ENCODE measurements around the gene TFB1M. TPM values are rescaled to one million over a fixed set of nuclear protein-coding genes. Genes with fewer than 3 reads are reported as not detected.
"Not testable (repeated sequence)": the region's sequence is repeated elsewhere in the genome, so short reads cannot be mapped to it uniquely, and the experiment has no call there.

TFB1M gene
- polyA plus RNA-seq, 2 donors: 10.6 to 13.3 TPM

- H3K9me3 ChIP-seq (ENCODE audit: control insufficient read depth in 2 of 2, insufficient read depth in 1 of 2, low read depth in 1 of 2, low read length in 1 of 2): peaks cover 0 to 2% of the 10 kb centered on the region in 2 donors
- no peaks in the 10 kb centered on the region for H3K36me3 ChIP-seq (ENCODE audit: control insufficient read depth in 2 of 2, insufficient read depth in 2 of 2, low read length in 1 of 2)
- no peaks in the 10 kb centered on the region for H3K27me3 ChIP-seq (ENCODE audit: control insufficient read depth in 1 of 2, insufficient read depth in 2 of 2, low read length in 2 of 2)
- H3K27ac ChIP-seq (ENCODE audit: low read depth in 2 of 2, low read length in 1 of 2): no peak overlapping the region
- H3K4me3 ChIP-seq (ENCODE audit: low read depth in 1 of 2, low read length in 2 of 2): no peak overlapping the region
- 71 to 72% methylated on average over 12 of the region's 12 CpGs for WGBS, 2 donors
- H3K4me1 ChIP-seq (ENCODE audit: control insufficient read depth in 2 of 2, insufficient read depth in 2 of 2, low read length in 1 of 2): peaks cover 2 to 7% of the 10 kb centered on the region in 2 donors
Observed at GRCh38 chr6:155223646-155224451, 90.4 kb downstream of the TFB1M start.

DNA sequence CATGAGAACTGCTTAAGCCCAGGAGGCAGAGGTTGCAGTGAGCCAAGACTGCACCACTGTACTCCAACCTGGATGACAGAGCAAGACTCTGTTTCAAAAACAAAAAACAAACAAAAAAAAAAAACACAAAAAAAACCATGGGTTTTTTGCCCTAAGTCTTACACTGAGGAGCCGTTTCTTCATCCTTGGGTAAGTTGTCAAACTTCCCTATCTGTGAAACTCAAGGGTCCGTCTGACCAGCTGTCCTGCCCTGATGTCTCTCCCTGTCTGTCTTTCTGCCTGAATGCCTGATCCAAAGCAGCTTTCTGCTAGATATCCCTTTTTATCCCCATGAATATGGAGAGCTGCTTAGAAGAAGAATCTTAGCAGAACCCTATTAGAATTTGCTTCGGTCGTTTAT is 91.8 kb downstream of the TFB1M start:
- WGBS, 2 donors: 92 to 95% methylated on average over 4 of the region's 4 CpGs
- H3K4me1 ChIP-seq (ENCODE audit: control insufficient read depth in 2 of 2, insufficient read depth in 2 of 2, low read length in 1 of 2): peaks cover 2 to 7% of the 10 kb centered on the region in 2 donors
- H3K27me3 ChIP-seq (ENCODE audit: control insufficient read depth in 1 of 2, insufficient read depth in 2 of 2, low read length in 2 of 2): no peaks in the 10 kb centered on the region
- peaks cover 0 to 2% of the 10 kb centered on the region in 2 donors for H3K9me3 ChIP-seq (ENCODE audit: control insufficient read depth in 2 of 2, insufficient read depth in 1 of 2, low read depth in 1 of 2, low read length in 1 of 2)
- no peak overlapping the region for H3K4me3 ChIP-seq (ENCODE audit: low read depth in 1 of 2, low read length in 2 of 2)
- no peak overlapping the region for H3K27ac ChIP-seq (ENCODE audit: low read depth in 2 of 2, low read length in 1 of 2)
- no peaks in the 10 kb centered on the region for H3K36me3 ChIP-seq (ENCODE audit: control insufficient read depth in 2 of 2, insufficient read depth in 2 of 2, low read length in 1 of 2)

GRCh38 chr6:155221086-155221485 is 93.2 kb downstream of the TFB1M start:
- Histone ChIP-seq H3K9me3 (ENCODE audit: control insufficient read depth in 2 of 2, insufficient read depth in 1 of 2, low read depth in 1 of 2, low read length in 1 of 2) (no peaks in the 10 kb centered on the region), H3K27me3 (ENCODE audit: control insufficient read depth in 1 of 2, insufficient read depth in 2 of 2, low read length in 2 of 2) (no peaks in the 10 kb centered on the region), H3K4me3 (ENCODE audit: low read depth in 1 of 2, low read length in 2 of 2) (no peak overlapping the region), H3K27ac (ENCODE audit: low read depth in 2 of 2, low read length in 1 of 2) (no peak overlapping the region), H3K36me3 (ENCODE audit: control insufficient read depth in 2 of 2, insufficient read depth in 2 of 2, low read length in 1 of 2) (no peaks in the 10 kb centered on the region), H3K4me1 (ENCODE audit: control insufficient read depth in 2 of 2, insufficient read depth in 2 of 2, low read length in 1 of 2) (peaks cover 2 to 9% of the 10 kb centered on the region in 2 donors)
- WGBS, 2 donors: 82 to 87% methylated on average over 4 of the region's 4 CpGs

DNA sequence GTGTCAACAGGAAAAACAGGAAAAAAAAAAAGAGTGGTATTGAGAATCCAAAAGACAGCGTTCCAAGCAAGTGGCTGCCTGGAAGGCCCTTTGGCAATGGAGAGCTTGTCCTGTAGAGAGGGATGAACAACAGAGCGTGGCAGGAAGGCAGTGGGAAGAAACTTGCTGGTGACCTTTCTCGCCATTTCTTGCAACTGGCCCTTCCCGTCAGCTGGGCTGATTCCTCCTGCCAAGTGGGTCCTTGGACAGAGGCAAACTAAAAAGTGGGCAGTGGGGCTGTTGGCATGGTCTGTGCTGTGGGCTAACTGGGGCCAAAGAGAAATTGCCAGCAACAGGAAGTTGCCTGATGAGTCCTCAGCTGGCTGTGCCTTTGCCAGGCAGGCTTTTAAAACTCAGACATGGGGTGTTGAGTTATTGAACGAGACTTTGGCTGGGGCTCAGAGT is 94.4 kb downstream of the TFB1M start:
- Histone ChIP-seq H3K27me3 (ENCODE audit: control insufficient read depth in 1 of 2, insufficient read depth in 2 of 2, low read length in 2 of 2) (no peaks in the 10 kb centered on the region), H3K27ac (ENCODE audit: low read depth in 2 of 2, low read length in 1 of 2) (peak overlapping the region; percentile 47 to 74), H3K9me3 (ENCODE audit: control insufficient read depth in 2 of 2, insufficient read depth in 1 of 2, low read depth in 1 of 2, low read length in 1 of 2) (no peaks in the 10 kb centered on the region), H3K4me1 (ENCODE audit: control insufficient read depth in 2 of 2, insufficient read depth in 2 of 2, low read length in 1 of 2) (peaks cover 2 to 9% of the 10 kb centered on the region in 2 donors), H3K4me3 (ENCODE audit: low read depth in 1 of 2, low read length in 2 of 2) (no peak overlapping the region), H3K36me3 (ENCODE audit: control insufficient read depth in 2 of 2, insufficient read depth in 2 of 2, low read length in 1 of 2) (no peaks in the 10 kb centered on the region)
- WGBS, 2 donors: 54 to 65% methylated on average over 5 of the region's 5 CpGs

DNA sequence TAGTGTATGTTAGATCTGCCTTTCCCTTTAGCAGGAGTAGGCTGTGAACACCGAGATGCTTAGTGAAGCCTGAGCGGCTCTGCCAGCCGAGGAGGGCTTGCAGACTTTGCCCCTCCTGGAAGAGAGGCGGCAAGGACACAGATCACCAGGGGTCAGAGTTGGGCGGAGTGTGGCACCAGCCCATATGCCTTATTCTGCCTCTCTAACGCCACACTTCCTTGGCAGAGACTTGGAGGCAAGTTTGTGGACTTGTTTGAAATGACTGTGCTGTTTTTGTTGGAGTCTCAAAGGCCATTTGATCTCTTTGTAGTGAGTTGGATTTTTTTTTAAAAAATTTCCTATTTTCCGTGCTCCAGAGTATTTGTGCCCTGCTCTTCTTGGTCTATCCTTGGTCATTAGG is 95.0 kb downstream of the TFB1M start:
- WGBS, 2 donors: 78 to 80% methylated on average over 7 of the region's 7 CpGs
- Histone ChIP-seq H3K27ac (ENCODE audit: low read depth in 2 of 2, low read length in 1 of 2) (peak overlapping the region in 1 of 2 donors; percentile 47), H3K4me1 (ENCODE audit: control insufficient read depth in 2 of 2, insufficient read depth in 2 of 2, low read length in 1 of 2) (peaks cover 2 to 9% of the 10 kb centered on the region in 2 donors)

DNA sequence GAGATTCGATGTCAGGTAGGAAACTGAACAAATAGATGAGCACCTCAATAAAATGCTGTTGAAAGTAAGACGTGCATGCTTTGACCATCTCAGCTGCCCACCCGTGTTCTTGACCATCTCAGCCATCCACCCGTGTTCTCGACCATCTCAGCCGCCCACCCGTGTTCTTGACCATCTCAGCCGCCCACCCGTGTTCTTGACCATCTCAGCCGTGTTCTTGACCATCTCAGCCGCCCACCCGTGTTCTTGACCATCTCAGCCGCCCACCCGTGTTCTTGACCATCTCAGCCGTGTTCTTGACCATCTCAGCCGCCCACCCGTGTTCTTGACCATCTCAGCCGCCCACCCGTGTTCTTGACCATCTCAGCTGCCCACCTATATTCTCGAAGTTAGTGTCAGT is 95.6 kb downstream of the TFB1M start:
- 92% methylated on average over 14 to 20 of the region's 20 CpGs for WGBS, 2 donors
- not testable (repeated sequence) for H3K27me3 ChIP-seq (ENCODE audit: control insufficient read depth in 1 of 2, insufficient read depth in 2 of 2, low read length in 2 of 2); H3K4me3 ChIP-seq (ENCODE audit: low read depth in 1 of 2, low read length in 2 of 2); H3K9me3 ChIP-seq (ENCODE audit: control insufficient read depth in 2 of 2, insufficient read depth in 1 of 2, low read depth in 1 of 2, low read length in 1 of 2); H3K27ac ChIP-seq (ENCODE audit: low read depth in 2 of 2, low read length in 1 of 2); H3K36me3 ChIP-seq (ENCODE audit: control insufficient read depth in 2 of 2, insufficient read depth in 2 of 2, low read length in 1 of 2)
- H3K4me1 ChIP-seq (ENCODE audit: control insufficient read depth in 2 of 2, insufficient read depth in 2 of 2, low read length in 1 of 2): peaks cover 2 to 15% of the 10 kb centered on the region in 2 donors

More for the DNA sequence above, 95.0 kb downstream of the TFB1M start:
- Histone ChIP-seq H3K9me3 (ENCODE audit: control insufficient read depth in 2 of 2, insufficient read depth in 1 of 2, low read depth in 1 of 2, low read length in 1 of 2) (no peaks in the 10 kb centered on the region), H3K36me3 (ENCODE audit: control insufficient read depth in 2 of 2, insufficient read depth in 2 of 2, low read length in 1 of 2) (no peaks in the 10 kb centered on the region), H3K27me3 (ENCODE audit: control insufficient read depth in 1 of 2, insufficient read depth in 2 of 2, low read length in 2 of 2) (no peaks in the 10 kb centered on the region), H3K4me3 (ENCODE audit: low read depth in 1 of 2, low read length in 2 of 2) (no peak overlapping the region)

GRCh38 chr6:155216312-155217046 is 97.8 kb downstream of the TFB1M start:
- Histone ChIP-seq H3K9me3 (ENCODE audit: control insufficient read depth in 2 of 2, insufficient read depth in 1 of 2, low read depth in 1 of 2, low read length in 1 of 2) (no peaks in the 10 kb centered on the region), H3K27ac (ENCODE audit: low read depth in 2 of 2, low read length in 1 of 2) (peak overlapping the region in 1 of 2 donors; percentile 29), H3K4me1 (ENCODE audit: control insufficient read depth in 2 of 2, insufficient read depth in 2 of 2, low read length in 1 of 2) (peaks cover 2 to 21% of the 10 kb centered on the region in 2 donors), H3K4me3 (ENCODE audit: low read depth in 1 of 2, low read length in 2 of 2) (no peak overlapping the region), H3K27me3 (ENCODE audit: control insufficient read depth in 1 of 2, insufficient read depth in 2 of 2, low read length in 2 of 2) (no peaks in the 10 kb centered on the region), H3K36me3 (ENCODE audit: control insufficient read depth in 2 of 2, insufficient read depth in 2 of 2, low read length in 1 of 2) (no peaks in the 10 kb centered on the region)
- WGBS, 2 donors: 37 to 47% methylated on average over 11 of the region's 11 CpGs

- WGBS, 2 donors: 81 to 84% methylated on average over 4 of the region's 4 CpGs
Observed at GRCh38 chr6:155215906-155216305, 98.4 kb downstream of the TFB1M start.

GRCh38 chr6:155213611-155214372 is 100.5 kb downstream of the TFB1M start:
- no peak overlapping the region for H3K4me3 ChIP-seq (ENCODE audit: low read depth in 1 of 2, low read length in 2 of 2)
- H3K9me3 ChIP-seq (ENCODE audit: control insufficient read depth in 2 of 2, insufficient read depth in 1 of 2, low read depth in 1 of 2, low read length in 1 of 2): no peaks in the 10 kb centered on the region
- no peaks in the 10 kb centered on the region for H3K27me3 ChIP-seq (ENCODE audit: control insufficient read depth in 1 of 2, insufficient read depth in 2 of 2, low read length in 2 of 2)
- no peak overlapping the region for H3K27ac ChIP-seq (ENCODE audit: low read depth in 2 of 2, low read length in 1 of 2)
- no peaks in the 10 kb centered on the region for H3K36me3 ChIP-seq (ENCODE audit: control insufficient read depth in 2 of 2, insufficient read depth in 2 of 2, low read length in 1 of 2)
- WGBS, 2 donors: 72 to 77% methylated on average over 22 to 23 of the region's 23 CpGs
- H3K4me1 ChIP-seq (ENCODE audit: control insufficient read depth in 2 of 2, insufficient read depth in 2 of 2, low read length in 1 of 2): peaks cover 0 to 14% of the 10 kb centered on the region in 2 donors

More at GRCh38 chr6:155215906-155216305, 98.4 kb downstream of the TFB1M start:
- H3K27ac ChIP-seq (ENCODE audit: low read depth in 2 of 2, low read length in 1 of 2): no peak overlapping the region
- H3K4me3 ChIP-seq (ENCODE audit: low read depth in 1 of 2, low read length in 2 of 2): no peak overlapping the region
- no peaks in the 10 kb centered on the region for H3K27me3 ChIP-seq (ENCODE audit: control insufficient read depth in 1 of 2, insufficient read depth in 2 of 2, low read length in 2 of 2)
- H3K4me1 ChIP-seq (ENCODE audit: control insufficient read depth in 2 of 2, insufficient read depth in 2 of 2, low read length in 1 of 2): peaks cover 2 to 21% of the 10 kb centered on the region in 2 donors
- no peaks in the 10 kb centered on the region for H3K9me3 ChIP-seq (ENCODE audit: control insufficient read depth in 2 of 2, insufficient read depth in 1 of 2, low read depth in 1 of 2, low read length in 1 of 2)
- no peaks in the 10 kb centered on the region for H3K36me3 ChIP-seq (ENCODE audit: control insufficient read depth in 2 of 2, insufficient read depth in 2 of 2, low read length in 1 of 2)

All from esophagus (tissue), 2 donors.